Skeletal muscle tissue (tissue), 4 donors: ENCODE results near the gene TBC1D8. TPM values are rescaled to one million over a fixed set of nuclear protein-coding genes. Genes with fewer than 3 reads are reported as not detected.
A peak's percentile ranks its signal among the peaks of the same experiment; 100 is the strongest.

Experiments
- H3K27ac ChIP-seq: one replicate; pipeline ENCODE4 v1.7.0; 2013; ENCODE audit warnings: mild to moderate bottlenecking, low read depth, low read length, inconsistent platforms
- H3K27me3 ChIP-seq, 3 donors: one replicate each; pipeline ENCODE4 v1.7.0; 2013; ENCODE audit warnings: low read length in 3 of 3; ENCODE audit not compliant: control insufficient read depth in 3 of 3, insufficient read depth in 3 of 3
- H3K36me3 ChIP-seq, 3 donors: one replicate each; pipeline ENCODE4 v1.7.0; 2013; ENCODE audit warnings: low read length in 3 of 3; ENCODE audit not compliant: control insufficient read depth in 3 of 3, insufficient read depth in 3 of 3
- H3K4me1 ChIP-seq, 3 donors: one replicate each; pipeline ENCODE4 v1.7.0; 2013; ENCODE audit warnings: low read length in 3 of 3, mild to moderate bottlenecking in 3 of 3; ENCODE audit not compliant: control insufficient read depth in 3 of 3, insufficient read depth in 3 of 3
- H3K4me3 ChIP-seq, 3 donors: one replicate each; pipeline ENCODE4 v1.7.0; 2013; ENCODE audit warnings: low read length in 3 of 3
- H3K9ac ChIP-seq, 3 donors: one replicate each; pipeline ENCODE4 v1.7.0; 2013; ENCODE audit warnings: low read length in 3 of 3, mild to moderate bottlenecking in 3 of 3, moderate library complexity in 2 of 3, low read depth in 1 of 3
- H3K9me3 ChIP-seq, 3 donors: one replicate each; pipeline ENCODE4 v1.7.0; 2013; ENCODE audit warnings: low read length in 3 of 3; ENCODE audit not compliant: control insufficient read depth in 3 of 3
- total RNA-seq: library from RNA; depleted of rRNA; stranded (reverse); fragments of >200 nt; gene quantifications from one replicate; pipeline ENCODE4 v1.2.3, GENCODE V29; 2014
- donor health status: Osteomylitis.

Gene TBC1D8
- total RNA-seq, 1 donor from 2014 or later, result 16.2 TPM

- no peaks in the 10 kb centered on the region for H3K9me3 ChIP-seq
- H3K27me3 ChIP-seq, result no peaks in the 10 kb centered on the region
- peaks cover 14 to 18% (median 15%) of the 10 kb centered on the region in 3 donors for H3K36me3 ChIP-seq
- H3K4me1 ChIP-seq, result no peaks in the 10 kb centered on the region
- H3K4me3 ChIP-seq, result no peak overlapping the region
- no peak overlapping the region for H3K27ac ChIP-seq
- H3K9ac ChIP-seq, result no peak overlapping the region
These were observed 163.2 kb downstream of the TBC1D8 start for GRCh38 chr2:100987974-100988373.

- Histone ChIP-seq H3K27ac (no peak overlapping the region), H3K9me3 (no peaks in the 10 kb centered on the region), H3K4me1 (no peaks in the 10 kb centered on the region), H3K9ac (no peak overlapping the region), H3K4me3 (no peak overlapping the region), H3K36me3 (peaks cover 16 to 19% (median 17%) of the 10 kb centered on the region in 3 donors), H3K27me3 (no peaks in the 10 kb centered on the region)
These were observed 163.6 kb downstream of the TBC1D8 start for GRCh38 chr2:100987536-100987935.

GRCh38 chr2:100986157-100986556 is 165.0 kb downstream of the TBC1D8 start:
- no peaks in the 10 kb centered on the region for H3K4me1 ChIP-seq
- no peak overlapping the region for H3K9ac ChIP-seq
- H3K4me3 ChIP-seq, result no peak overlapping the region
- H3K27ac ChIP-seq, result no peak overlapping the region
- H3K36me3 ChIP-seq, result peaks cover 22 to 26% (median 22%) of the 10 kb centered on the region in 3 donors
- no peaks in the 10 kb centered on the region for H3K27me3 ChIP-seq
- H3K9me3 ChIP-seq, result no peaks in the 10 kb centered on the region

DNA sequence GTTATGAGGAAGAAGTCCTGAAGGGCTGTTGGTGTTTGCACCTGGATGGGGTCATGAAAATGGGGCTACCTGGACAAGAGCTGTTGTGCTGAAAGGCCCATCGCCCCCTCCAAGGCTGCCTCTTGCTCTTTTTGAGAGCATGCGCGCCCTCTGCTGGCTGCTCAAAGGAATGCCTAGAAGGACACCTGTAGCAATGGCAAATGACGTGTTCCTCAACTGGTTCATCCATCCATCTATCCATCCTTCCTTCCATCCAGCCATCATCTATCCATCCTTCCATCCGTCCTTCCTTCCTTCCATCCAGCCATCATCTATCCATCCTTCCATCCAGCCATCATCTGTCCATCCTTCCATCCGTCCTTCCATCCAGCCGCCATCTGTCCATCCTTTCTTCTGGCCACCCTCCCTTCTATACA is 166.3 kb downstream of the TBC1D8 start:
- H3K36me3 ChIP-seq, result peaks cover 15 to 20% (median 19%) of the 10 kb centered on the region in 3 donors
- no peaks in the 10 kb centered on the region for H3K27me3 ChIP-seq
- H3K4me3 ChIP-seq, result no peak overlapping the region
- no peak overlapping the region for H3K27ac ChIP-seq
- no peaks in the 10 kb centered on the region for H3K4me1 ChIP-seq
- no peaks in the 10 kb centered on the region for H3K9me3 ChIP-seq
- no peak overlapping the region for H3K9ac ChIP-seq

- Histone ChIP-seq H3K9ac (no peak overlapping the region), H3K4me3 (no peak overlapping the region), H3K36me3 (peaks cover 12 to 20% (median 19%) of the 10 kb centered on the region in 3 donors), H3K27me3 (no peaks in the 10 kb centered on the region), H3K27ac (no peak overlapping the region), H3K4me1 (no peaks in the 10 kb centered on the region), H3K9me3 (no peaks in the 10 kb centered on the region)
These were observed 167.4 kb downstream of the TBC1D8 start for GRCh38 chr2:100983684-100984310.

DNA sequence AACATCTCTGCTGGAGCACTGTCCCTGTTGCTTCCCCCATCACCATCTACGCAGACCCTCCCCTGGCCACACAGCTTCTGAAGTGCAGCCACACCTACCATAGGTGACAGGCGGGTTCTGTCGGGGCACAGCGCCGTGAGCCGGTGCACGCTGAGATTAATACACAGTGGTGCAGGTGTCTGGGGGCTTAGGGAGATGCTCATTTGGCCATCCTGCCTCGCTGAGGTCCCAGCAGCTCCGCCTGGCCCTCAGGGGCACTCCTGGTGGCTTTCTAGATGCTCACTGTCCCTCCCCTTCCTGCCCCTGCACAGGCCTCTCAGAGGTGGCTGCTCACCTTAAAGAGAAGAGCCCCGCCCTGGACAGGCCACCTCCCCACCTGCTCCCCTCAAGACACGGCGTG is 168.0 kb downstream of the TBC1D8 start:
- H3K27me3 ChIP-seq, result no peaks in the 10 kb centered on the region
- H3K27ac ChIP-seq, result no peak overlapping the region
- no peaks in the 10 kb centered on the region for H3K4me1 ChIP-seq
- H3K9ac ChIP-seq, result no peak overlapping the region
- H3K9me3 ChIP-seq, result no peaks in the 10 kb centered on the region
- H3K36me3 ChIP-seq, result peaks cover 12 to 20% (median 19%) of the 10 kb centered on the region in 3 donors
- H3K4me3 ChIP-seq, result no peak overlapping the region

- Histone ChIP-seq H3K4me1 (no peaks in the 10 kb centered on the region), H3K27ac (no peak overlapping the region), H3K9me3 (no peaks in the 10 kb centered on the region), H3K27me3 (no peaks in the 10 kb centered on the region), H3K4me3 (no peak overlapping the region), H3K36me3 (peaks cover 10 to 17% (median 14%) of the 10 kb centered on the region in 3 donors), H3K9ac (no peak overlapping the region)
These were observed 168.7 kb downstream of the TBC1D8 start for GRCh38 chr2:100982431-100982861.

GRCh38 chr2:100981011-100981410 is 170.2 kb downstream of the TBC1D8 start:
- H3K27me3 ChIP-seq, result no peaks in the 10 kb centered on the region
- no peak overlapping the region for H3K27ac ChIP-seq
- H3K9ac ChIP-seq, result no peak overlapping the region
- peaks cover 18 to 30% (median 20%) of the 10 kb centered on the region in 3 donors for H3K36me3 ChIP-seq
- H3K4me1 ChIP-seq, result no peaks in the 10 kb centered on the region
- H3K4me3 ChIP-seq, result no peak overlapping the region
- no peaks in the 10 kb centered on the region for H3K9me3 ChIP-seq

- H3K27me3 ChIP-seq, result no peaks in the 10 kb centered on the region
- no peaks in the 10 kb centered on the region for H3K4me1 ChIP-seq
- no peak overlapping the region for H3K4me3 ChIP-seq
- peaks cover 21 to 39% (median 29%) of the 10 kb centered on the region in 3 donors for H3K36me3 ChIP-seq
- H3K9me3 ChIP-seq, result no peaks in the 10 kb centered on the region
- H3K9ac ChIP-seq, result no peak overlapping the region
- H3K27ac ChIP-seq, result no peak overlapping the region
These were observed 171.1 kb downstream of the TBC1D8 start for GRCh38 chr2:100980046-100980445.

- Histone ChIP-seq H3K9me3 (no peaks in the 10 kb centered on the region), H3K4me3 (no peak overlapping the region), H3K27ac (no peak overlapping the region), H3K4me1 (no peaks in the 10 kb centered on the region), H3K9ac (peak overlapping the region in 1 of 3 donors; percentile 10), H3K36me3 (peaks cover 28 to 47% (median 40%) of the 10 kb centered on the region in 3 donors), H3K27me3 (no peaks in the 10 kb centered on the region)
These were observed 172.5 kb downstream of the TBC1D8 start for GRCh38 chr2:100978582-100979191.
